Sigmoid colon (tissue), 7 donors: ENCODE data around the gene SLCO2A1. TPM values are rescaled to one million over a fixed set of nuclear protein-coding genes. Genes with fewer than 3 reads are reported as not detected.
A peak's percentile ranks its signal among the peaks of the same experiment; 100 is the strongest.

ENCODE experiments used
- DNase-seq: peaks from one replicate; pipeline ENCODE4 v3.0.0-alpha.2; 2019
- H3K27ac ChIP-seq, 4 donors: fragments of 200-600 bp; sonication (generic); one replicate each; pipeline ENCODE4 v1.5.1; 2016 to 2019; ENCODE audit warnings: mild to moderate bottlenecking in 1 of 4
- H3K27me3 ChIP-seq, 3 donors: fragments of 200-600 bp; sonication (generic); one replicate each; pipeline ENCODE4 v1.5.1; 2019; ENCODE audit warnings: mild to moderate bottlenecking in 1 of 3
- H3K36me3 ChIP-seq, 4 donors: fragments of 200-600 bp; sonication (generic); one replicate each; pipeline ENCODE4 v1.5.1; 2016 to 2019
- H3K4me1 ChIP-seq, 4 donors: fragments of 200-600 bp; sonication (generic); one replicate each; pipeline ENCODE4 v1.5.1; 2017 to 2019
- H3K4me3 ChIP-seq, 4 donors: fragments of 200-600 bp; sonication (generic); one replicate each; pipeline ENCODE4 v1.5.1; 2017 to 2019; ENCODE audit warnings: mild to moderate bottlenecking in 2 of 4, moderate library complexity in 1 of 4
- H3K9me3 ChIP-seq, 4 donors: fragments of 200-600 bp in 3 of 4; sonication (generic) in 3 of 4; one replicate each; pipeline versions ENCODE4 v1.5.1 to v1.6.1; 2013 to 2019
- CTCF ChIP-seq, 4 experiments: fragments of 450-650 bp in 3 of 4; fragments of 200-600 bp in 1 of 4; IDR thresholded peaks; one replicate each; pipeline ENCODE4 v1.5.1; 2016 to 2019; ENCODE audit warnings: antibody characterized with exemption in 4 of 4, mild to moderate bottlenecking in 3 of 4, moderate library complexity in 2 of 4
- EP300 ChIP-seq, 4 donors: sonication (generic); formaldehyde crosslinking; IDR thresholded peaks; one replicate each; pipeline ENCODE4 v1.6.1; 2017; ENCODE audit warnings: antibody characterized with exemption in 4 of 4
- POLR2A ChIP-seq, 2 donors: fragments of 450-650 bp; IDR thresholded peaks; one replicate each; pipeline ENCODE4 v1.6.1; 2016; ENCODE audit warnings: antibody characterized with exemption in 2 of 2, mild to moderate bottlenecking in 2 of 2, moderate library complexity in 2 of 2
- POLR2AphosphoS5 ChIP-seq, 4 donors: sonication (generic); formaldehyde crosslinking; IDR thresholded peaks; one replicate each; pipeline ENCODE4 v1.6.1; 2017; ENCODE audit warnings: antibody characterized with exemption in 4 of 4
- WGBS, 2 donors: extraction: QIAGEN DNeasy Blood & Tissue Kit; methylation state at CpG; one replicate each; pipeline ENCODE4 v1.1.7; 2013; 5-methylcytosine and 5-hydroxymethylcytosine counted together
- intact Hi-C: fragments of 100-400 bp; cut with DNase I; formaldehyde crosslinking; loops from one replicate; pipeline ENCODE4 v1.15.1; 2023
- polyA plus RNA-seq, 3 donors: library from polyadenylated mRNA; stranded (reverse); fragments of 200-250 nt; gene quantifications; one replicate each; pipeline ENCODE4 v1.2.3, GENCODE V29; 2013
- total RNA-seq, 4 donors: library from RNA; depleted of rRNA; stranded (reverse); fragments of >200 nt; gene quantifications; one replicate each; pipeline ENCODE4 v1.1.0, GENCODE V29; 2016
- donor health status: healthy with polysubstance abuse.
- donor health status: Bipolar disorder and iron deficiency.
- donor health status: healthy.

The SLCO2A1 gene
- total and polyA plus RNA-seq, 7 donors, result 1.8 to 22.1 (median 6.1) TPM

- no peaks in the 10 kb centered on the region for H3K4me1 ChIP-seq
- no peaks in the 10 kb centered on the region for H3K36me3 ChIP-seq
- no peak for TF ChIP-seq CTCF (IDR thresholded peaks at IDR 0.05)
- TF ChIP-seq POLR2AphosphoS5 (IDR thresholded peaks at IDR 0.05), result no peak
- TF ChIP-seq POLR2A (IDR thresholded peaks at IDR 0.05), result no peak
- 59 to 88% methylated on average over 2 of the region's 2 CpGs for WGBS, 2 donors
- no peak overlapping the region for H3K4me3 ChIP-seq
- no peaks in the 10 kb centered on the region for H3K9me3 ChIP-seq
- H3K27me3 ChIP-seq, result no peaks in the 10 kb centered on the region
- peak; percentile 25 for DNase-seq
- peak overlapping the region in 1 of 4 donors; percentile 21 for H3K27ac ChIP-seq
- intact Hi-C loops, result no loop called here
Measured at GRCh38 chr3:133991637-133992036, 38.1 kb downstream of the SLCO2A1 start.

GRCh38 chr3:133991209-133991608 lies 38.5 kb downstream of the SLCO2A1 start:
- H3K36me3 ChIP-seq, result no peaks in the 10 kb centered on the region
- no peak overlapping the region for H3K4me3 ChIP-seq
- H3K4me1 ChIP-seq, result no peaks in the 10 kb centered on the region
- DNase-seq, result peak; percentile 45
- peak overlapping the region in 1 of 4 donors; percentile 21 for H3K27ac ChIP-seq
- WGBS, 2 donors, result 53% methylated on average over 3 of the region's 3 CpGs
- H3K9me3 ChIP-seq, result no peaks in the 10 kb centered on the region
- intact Hi-C loops, result no loop called here
- no peaks in the 10 kb centered on the region for H3K27me3 ChIP-seq
- no peak for TF ChIP-seq EP300 (IDR thresholded peaks at IDR 0.05)
- TF ChIP-seq POLR2AphosphoS5 (IDR thresholded peaks at IDR 0.05), result peak in 1 of 4 donors; percentile 12

GRCh38 chr3:133989936-133990702 lies 39.6 kb downstream of the SLCO2A1 start:
- peak; percentile 36 for DNase-seq
- no peaks in the 10 kb centered on the region for H3K9me3 ChIP-seq
- intact Hi-C loops, result no loop called here
- H3K27me3 ChIP-seq, result no peaks in the 10 kb centered on the region
- no peaks in the 10 kb centered on the region for H3K36me3 ChIP-seq
- TF ChIP-seq EP300 (IDR thresholded peaks at IDR 0.05), result no peak
- no peak for TF ChIP-seq CTCF (IDR thresholded peaks at IDR 0.05)
- TF ChIP-seq POLR2A (IDR thresholded peaks at IDR 0.05), result no peak
- TF ChIP-seq POLR2AphosphoS5 (IDR thresholded peaks at IDR 0.05), result no peak
- H3K27ac ChIP-seq, result no peak overlapping the region
- no peaks in the 10 kb centered on the region for H3K4me1 ChIP-seq
- 82 to 85% methylated on average over 14 of the region's 14 CpGs for WGBS, 2 donors
- H3K4me3 ChIP-seq, result no peak overlapping the region

GRCh38 chr3:133988631-133989161 lies 41.0 kb downstream of the SLCO2A1 start:
- H3K27me3 ChIP-seq, result no peaks in the 10 kb centered on the region
- no peak overlapping the region for H3K4me3 ChIP-seq
- H3K9me3 ChIP-seq, result no peaks in the 10 kb centered on the region
- peak; percentile 17 for DNase-seq
- no peak overlapping the region for H3K27ac ChIP-seq
- intact Hi-C loops, result no loop called here
- 62 to 68% methylated on average over 9 of the region's 9 CpGs for WGBS, 2 donors
- H3K4me1 ChIP-seq, result no peaks in the 10 kb centered on the region
- no peak for TF ChIP-seq POLR2AphosphoS5 (IDR thresholded peaks at IDR 0.05)
- no peak for TF ChIP-seq EP300 (IDR thresholded peaks at IDR 0.05)
- TF ChIP-seq CTCF (IDR thresholded peaks at IDR 0.05), result no peak
- TF ChIP-seq POLR2A (IDR thresholded peaks at IDR 0.05), result no peak
- no peaks in the 10 kb centered on the region for H3K36me3 ChIP-seq

GRCh38 chr3:133987948-133988484 lies 41.7 kb downstream of the SLCO2A1 start:
- H3K4me3 ChIP-seq, result no peak overlapping the region

More at GRCh38 chr3:133987948-133988484, 41.7 kb downstream of the SLCO2A1 start:
- no peaks in the 10 kb centered on the region for H3K27me3 ChIP-seq
- WGBS, 2 donors, result 92 to 94% methylated on average over 2 of the region's 2 CpGs
- TF ChIP-seq POLR2A (IDR thresholded peaks at IDR 0.05) (no peak), CTCF (IDR thresholded peaks at IDR 0.05) (no peak), EP300 (IDR thresholded peaks at IDR 0.05) (no peak), POLR2AphosphoS5 (IDR thresholded peaks at IDR 0.05) (no peak)
- no peak overlapping the region for H3K27ac ChIP-seq
- DNase-seq, result no peak
- intact Hi-C loops, result no loop called here
- no peaks in the 10 kb centered on the region for H3K4me1 ChIP-seq
- no peaks in the 10 kb centered on the region for H3K36me3 ChIP-seq
- H3K9me3 ChIP-seq, result no peaks in the 10 kb centered on the region
